GM06990 (cell line): Measurements from ENCODE around the gene TBX21.

Source experiments
- DNase-seq: peaks from one replicate; pipeline ENCODE4 v3.0.0-alpha.2; 2011; ENCODE audit not compliant: insufficient read length; ENCODE audit errors: extremely low read depth
- H3K27me3 ChIP-seq: replicated peaks from 2 replicates; pipeline ENCODE4 v1.6.0; 2011; ENCODE audit warnings: low read length; ENCODE audit not compliant: control insufficient read depth, insufficient read depth
- H3K36me3 ChIP-seq: 2 replicates; pipeline ENCODE4 v1.5.1; 2011; ENCODE audit warnings: low read length; ENCODE audit not compliant: control insufficient read depth, insufficient read depth
- H3K4me3 ChIP-seq: replicated peaks from 2 replicates; pipeline ENCODE4 v1.5.1; 2011; ENCODE audit warnings: low read depth, mild to moderate bottlenecking, control low read depth, low read length
- CTCF ChIP-seq: IDR thresholded peaks from 2 replicates; pipeline ENCODE4 v1.5.1; 2011; ENCODE audit warnings: low read length, control low read depth, mild to moderate bottlenecking, inconsistent platforms; ENCODE audit not compliant: insufficient read depth, poor library complexity, severe bottlenecking

TBX21 gene

GRCh38 chr17:47686664-47687327, 46.2 kb upstream of the TBX21 start:
- TF ChIP-seq CTCF: no peak
- Histone ChIP-seq H3K36me3 (peaks cover 13% of the 10 kb centered on the region), H3K4me3 (no peak overlapping the region), H3K27me3 (no peaks in the 10 kb centered on the region)
- DNase-seq: no peak

- no peak for DNase-seq
- peaks cover 8% of the 10 kb centered on the region for H3K36me3 ChIP-seq
- TF ChIP-seq CTCF: no peak
- no peak overlapping the region for H3K4me3 ChIP-seq
- H3K27me3 ChIP-seq: no peaks in the 10 kb centered on the region
Observed at GRCh38 chr17:47687328-47687690, 45.7 kb upstream of the TBX21 start.

- H3K4me3 ChIP-seq: no peak overlapping the region
- no peak for DNase-seq
- peaks cover 5% of the 10 kb centered on the region for H3K36me3 ChIP-seq
- H3K27me3 ChIP-seq: no peaks in the 10 kb centered on the region; the same call in 1 of the 2 replicates
- no peak for TF ChIP-seq CTCF
Observed at GRCh38 chr17:47687748-47688147, 45.3 kb upstream of the TBX21 start.

GRCh38 chr17:47690121-47690520, 42.9 kb upstream of the TBX21 start:
- no peak for DNase-seq
- Histone ChIP-seq H3K27me3 (peaks cover 2% of the 10 kb centered on the region), H3K4me3 (no peak overlapping the region), H3K36me3 (peaks cover 2% of the 10 kb centered on the region; the same call in 1 of the 2 replicates)
- no peak for TF ChIP-seq CTCF

GRCh38 chr17:47692137-47692894, 40.7 kb upstream of the TBX21 start:
- peaks cover 2% of the 10 kb centered on the region for H3K27me3 ChIP-seq
- H3K36me3 ChIP-seq: no peaks in the 10 kb centered on the region
- no peak for DNase-seq
- no peak for TF ChIP-seq CTCF
- H3K4me3 ChIP-seq: no peak overlapping the region
